ENCODE results near the gene ABHD4. TPM values are rescaled to one million over a fixed set of nuclear protein-coding genes. Genes with fewer than 3 reads are reported as not detected.

ABHD4 gene
- total RNA-seq, 2 donors from 2014 or later = 25.9 to 116 TPM

DNA sequence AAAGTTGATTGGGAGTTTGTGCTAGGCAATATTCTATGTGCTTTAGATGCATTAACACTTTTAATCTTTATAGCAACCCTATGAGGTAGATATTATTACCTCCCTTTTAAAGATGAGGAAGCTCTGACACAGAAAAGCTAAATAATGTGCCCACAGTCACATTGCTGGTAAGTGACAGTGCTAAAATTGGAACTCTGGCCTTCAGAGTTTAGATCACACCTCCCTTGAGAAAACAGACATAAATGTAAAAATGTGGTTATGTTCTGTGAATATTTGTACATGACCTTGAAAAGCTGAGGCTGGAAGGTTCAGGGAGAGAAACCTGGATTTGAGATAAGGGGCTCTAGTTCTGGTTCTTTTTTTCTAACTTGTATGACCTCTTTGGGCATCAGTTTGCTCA is 1.9 kb downstream of the ABHD4 start:
- H3K27me3 ChIP-seq (replicated peaks; ENCODE audit: insufficient read depth) = no peaks in the 10 kb centered on the region
- no peak for DNase-seq (ENCODE audit: low spot score)
- no peaks in the 10 kb centered on the region for H3K9me3 ChIP-seq
- intact Hi-C loops (cut with DNase I) = no loop called here
- peaks cover 4 to 11% of the 10 kb centered on the region in 2 donors for H3K36me3 ChIP-seq
- TF ChIP-seq POLR2A (IDR thresholded peaks at IDR 0.05) (no peak), POLR2AphosphoS5 (IDR thresholded peaks at IDR 0.05) (no peak)
- TF ChIP-seq, protein P1, sequence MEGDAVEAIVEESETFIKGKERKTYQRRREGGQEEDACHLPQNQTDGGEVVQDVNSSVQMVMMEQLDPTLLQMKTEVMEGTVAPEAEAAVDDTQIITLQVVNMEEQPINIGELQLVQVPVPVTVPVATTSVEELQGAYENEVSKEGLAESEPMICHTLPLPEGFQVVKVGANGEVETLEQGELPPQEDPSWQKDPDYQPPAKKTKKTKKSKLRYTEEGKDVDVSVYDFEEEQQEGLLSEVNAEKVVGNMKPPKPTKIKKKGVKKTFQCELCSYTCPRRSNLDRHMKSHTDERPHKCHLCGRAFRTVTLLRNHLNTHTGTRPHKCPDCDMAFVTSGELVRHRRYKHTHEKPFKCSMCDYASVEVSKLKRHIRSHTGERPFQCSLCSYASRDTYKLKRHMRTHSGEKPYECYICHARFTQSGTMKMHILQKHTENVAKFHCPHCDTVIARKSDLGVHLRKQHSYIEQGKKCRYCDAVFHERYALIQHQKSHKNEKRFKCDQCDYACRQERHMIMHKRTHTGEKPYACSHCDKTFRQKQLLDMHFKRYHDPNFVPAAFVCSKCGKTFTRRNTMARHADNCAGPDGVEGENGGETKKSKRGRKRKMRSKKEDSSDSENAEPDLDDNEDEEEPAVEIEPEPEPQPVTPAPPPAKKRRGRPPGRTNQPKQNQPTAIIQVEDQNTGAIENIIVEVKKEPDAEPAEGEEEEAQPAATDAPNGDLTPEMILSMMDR (IDR thresholded peaks at IDR 0.05) = no peak
- no peak overlapping the region for H3K27ac ChIP-seq
- no peak overlapping the region for H3K4me3 ChIP-seq
- H3K4me1 ChIP-seq (replicated peaks) = no peaks in the 10 kb centered on the region

DNA sequence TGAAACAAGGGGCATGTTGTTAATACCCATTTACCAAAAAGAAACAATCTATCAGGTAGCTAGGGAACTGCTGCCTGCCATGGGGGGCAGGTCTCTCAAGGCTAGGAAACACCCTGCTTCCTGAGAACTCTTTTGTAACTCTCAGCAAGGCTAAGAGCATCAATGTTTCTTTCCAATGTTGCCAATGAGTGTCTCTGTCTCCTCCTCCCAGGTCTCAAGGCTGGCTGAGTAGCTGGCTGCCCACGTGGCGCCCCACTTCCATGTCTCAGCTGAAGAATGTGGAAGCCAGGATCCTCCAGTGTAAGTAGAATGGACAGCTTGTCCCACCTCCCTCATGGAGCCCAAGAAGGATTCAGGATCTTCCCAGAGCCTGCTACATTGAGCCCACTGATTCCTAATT is 3.4 kb downstream of the ABHD4 start:
- no peaks in the 10 kb centered on the region for H3K9me3 ChIP-seq
- intact Hi-C loops (cut with DNase I) = no loop called here
- no peak overlapping the region for H3K27ac ChIP-seq
- no peak for DNase-seq (ENCODE audit: low spot score)
- H3K4me3 ChIP-seq = no peak overlapping the region
- H3K36me3 ChIP-seq = peaks cover 6 to 12% of the 10 kb centered on the region in 2 donors
- TF ChIP-seq POLR2AphosphoS5 (IDR thresholded peaks at IDR 0.05) = no peak
- TF ChIP-seq POLR2A (IDR thresholded peaks at IDR 0.05) = no peak
- TF ChIP-seq, protein P1 (IDR thresholded peaks at IDR 0.05) = no peak
- H3K27me3 ChIP-seq (replicated peaks; ENCODE audit: insufficient read depth) = no peaks in the 10 kb centered on the region
- H3K4me1 ChIP-seq (replicated peaks) = no peaks in the 10 kb centered on the region
- 96% methylated on average over 2 of the region's 2 CpGs for WGBS

DNA sequence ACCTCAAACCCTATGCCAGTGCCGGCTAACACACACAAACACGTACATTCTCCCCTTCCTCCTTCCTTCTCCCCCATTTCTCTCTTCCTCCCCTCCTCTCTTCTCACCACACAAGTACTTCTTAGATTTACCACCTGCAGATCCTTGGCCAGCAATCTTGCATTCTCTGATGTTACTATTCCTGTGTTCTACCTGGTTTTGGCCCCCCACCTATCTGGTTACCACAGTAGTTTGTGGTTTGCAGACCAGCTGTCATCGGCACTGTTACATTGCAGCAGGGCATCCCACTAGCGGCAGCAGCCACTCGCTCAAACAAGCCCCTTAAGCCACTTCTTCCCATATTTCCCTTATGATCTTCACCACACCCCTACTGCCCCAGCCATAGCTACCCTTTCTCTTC is 3.9 kb downstream of the ABHD4 start:
- no peak for TF ChIP-seq POLR2A (IDR thresholded peaks at IDR 0.05)
- TF ChIP-seq, protein P1 (IDR thresholded peaks at IDR 0.05) = no peak
- no peak for TF ChIP-seq POLR2AphosphoS5 (IDR thresholded peaks at IDR 0.05)
- Histone ChIP-seq H3K9me3 (no peaks in the 10 kb centered on the region), H3K4me1 (replicated peaks) (no peaks in the 10 kb centered on the region), H3K4me3 (no peak overlapping the region), H3K27me3 (replicated peaks; ENCODE audit: insufficient read depth) (no peaks in the 10 kb centered on the region), H3K27ac (no peak overlapping the region), H3K36me3 (peaks cover 6 to 17% of the 10 kb centered on the region in 2 donors)
- whole genome bisulfite sequencing = 96% methylated on average over 5 of the region's 5 CpGs
- intact Hi-C loops (cut with DNase I) = no loop called here
- DNase-seq (ENCODE audit: low spot score) = no peak

DNA sequence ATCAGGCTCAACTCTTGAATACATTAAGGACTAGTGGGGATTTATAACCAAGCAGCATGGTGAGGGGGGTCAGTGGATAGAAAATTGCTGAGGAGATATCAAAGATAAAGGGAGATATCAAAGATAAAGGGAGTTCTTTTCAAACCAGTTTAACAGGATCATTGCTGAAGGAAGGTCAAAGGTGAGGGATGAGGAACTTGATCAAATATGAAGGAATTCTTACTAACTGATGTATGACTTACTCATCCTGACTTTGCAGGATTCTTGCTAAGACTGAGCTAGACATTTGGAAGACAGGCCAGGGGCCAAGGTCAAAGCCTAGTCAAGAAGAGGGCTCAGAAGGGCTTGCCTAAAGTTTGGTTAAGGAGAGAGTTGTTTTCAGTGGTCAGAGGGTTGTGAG is 4.8 kb downstream of the ABHD4 start:
- H3K4me3 ChIP-seq = no peak overlapping the region
- TF ChIP-seq, protein P1 (IDR thresholded peaks at IDR 0.05) = no peak
- TF ChIP-seq POLR2AphosphoS5 (IDR thresholded peaks at IDR 0.05) (no peak), POLR2A (IDR thresholded peaks at IDR 0.05) (no peak)
- no peak overlapping the region for H3K27ac ChIP-seq
- no peaks in the 10 kb centered on the region for H3K9me3 ChIP-seq
- H3K4me1 ChIP-seq (replicated peaks) = no peaks in the 10 kb centered on the region
- no peak for DNase-seq (ENCODE audit: low spot score)
- peaks cover 6 to 22% of the 10 kb centered on the region in 2 donors for H3K36me3 ChIP-seq
- no peaks in the 10 kb centered on the region for H3K27me3 ChIP-seq (replicated peaks; ENCODE audit: insufficient read depth)
- intact Hi-C loops (cut with DNase I) = no loop called here

DNA sequence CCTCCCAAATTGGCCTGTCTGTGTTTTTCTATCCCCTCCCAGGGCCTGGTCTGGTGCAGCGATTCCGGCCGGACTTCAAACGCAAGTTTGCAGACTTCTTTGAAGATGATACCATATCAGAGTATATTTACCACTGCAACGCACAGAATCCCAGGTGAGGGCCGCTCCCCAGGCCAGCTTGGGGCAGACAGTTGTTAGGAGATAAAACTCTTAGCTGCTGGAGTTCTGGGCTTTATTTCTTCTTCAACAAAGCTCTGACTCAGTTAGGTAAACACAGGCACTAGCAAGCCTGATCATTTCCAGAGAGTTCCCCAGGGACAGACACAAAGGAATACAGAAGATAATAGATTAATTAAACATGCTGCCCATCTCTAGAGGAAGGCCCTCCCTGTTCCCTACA is 8.3 kb downstream of the ABHD4 start:
- WGBS = 57% methylated on average over 6 of the region's 6 CpGs
- DNase-seq (ENCODE audit: low spot score) = no peak
- Histone ChIP-seq H3K36me3 (peaks cover 6 to 22% of the 10 kb centered on the region in 2 donors), H3K4me1 (replicated peaks) (no peaks in the 10 kb centered on the region), H3K27ac (no peak overlapping the region), H3K9me3 (no peaks in the 10 kb centered on the region), H3K4me3 (no peak overlapping the region), H3K27me3 (replicated peaks; ENCODE audit: insufficient read depth) (no peaks in the 10 kb centered on the region)
- intact Hi-C loops (cut with DNase I) = no loop called here
- no peak for TF ChIP-seq POLR2AphosphoS5 (IDR thresholded peaks at IDR 0.05)
- TF ChIP-seq POLR2A (IDR thresholded peaks at IDR 0.05) = no peak
- TF ChIP-seq, protein P1 (IDR thresholded peaks at IDR 0.05) = no peak

All from prostate gland (tissue), 2 donors.